MM.1S (cell line): Measurements from ENCODE around the gene SEMA6C.
"Not testable (repeated sequence)": the region's sequence is repeated elsewhere in the genome, so short reads cannot be mapped to it uniquely, and the experiment has no call there.

Experiments
- DNase-seq: peaks from one replicate; pipeline ENCODE4 v3.0.0-alpha.2; 2015
- H2AFZ ChIP-seq: fragments of 300-600 bp; sonication (generic); 2 replicates; pipeline ENCODE4 v1.6.0; 2016; ENCODE audit warnings: antibody characterized with exemption, low read length
- H3F3A ChIP-seq: fragments of 300-600 bp; sonication (generic); 2 replicates; pipeline ENCODE4 v1.6.1; 2016; ENCODE audit warnings: mild to moderate bottlenecking, antibody characterized with exemption, low read length, moderate library complexity, mixed read lengths; ENCODE audit not compliant: insufficient read depth
- H3K27ac ChIP-seq: fragments of 300-600 bp; sonication (generic); 2 replicates; pipeline ENCODE4 v1.5.1; 2016; ENCODE audit warnings: mild to moderate bottlenecking, low read length
- H3K27me3 ChIP-seq: fragments of 300-600 bp; sonication (generic); replicated peaks from 2 replicates; pipeline ENCODE4 v1.6.0; 2016; ENCODE audit warnings: low read length; ENCODE audit not compliant: insufficient read depth
- H3K36me3 ChIP-seq: fragments of 300-600 bp; sonication (generic); replicated peaks from 2 replicates; pipeline ENCODE4 v1.6.1; 2016; ENCODE audit warnings: mild to moderate bottlenecking, low read length, mixed read lengths; ENCODE audit not compliant: insufficient read depth
- H3K4me1 ChIP-seq: fragments of 300-600 bp; sonication (generic); 2 replicates; pipeline ENCODE4 v1.6.1; 2016; ENCODE audit warnings: low read length, mixed read lengths
- H3K4me2 ChIP-seq: fragments of 300-600 bp; sonication (generic); 2 replicates; pipeline ENCODE4 v1.6.0; 2016; ENCODE audit warnings: low read depth, low read length
- H3K4me3 ChIP-seq: fragments of 300-600 bp; sonication (generic); 2 replicates; pipeline ENCODE4 v1.5.1; 2016; ENCODE audit warnings: low read length, mixed read lengths
- H3K79me2 ChIP-seq: fragments of 300-600 bp; sonication (generic); 2 replicates; pipeline ENCODE4 v1.6.1; 2016; ENCODE audit warnings: mixed run types, low read length, mixed read lengths
- H3K9ac ChIP-seq: fragments of 300-600 bp; sonication (generic); 2 replicates; pipeline ENCODE4 v1.6.1; 2016; ENCODE audit warnings: low read length, mixed read lengths
- H3K9me2 ChIP-seq: fragments of 300-600 bp; sonication (generic); replicated peaks from 2 replicates; pipeline ENCODE4 v1.6.1; 2016; ENCODE audit warnings: mild to moderate bottlenecking, low read length, mixed read lengths; ENCODE audit not compliant: insufficient read depth
- H3K9me3 ChIP-seq: fragments of 300-600 bp; sonication (generic); replicated peaks from 2 replicates; pipeline ENCODE4 v1.6.1; 2016; ENCODE audit warnings: mild to moderate bottlenecking, low read length, mixed read lengths; ENCODE audit not compliant: insufficient read depth
- H4K20me1 ChIP-seq: fragments of 300-600 bp; sonication (generic); 2 replicates; pipeline ENCODE4 v1.6.1; 2016; ENCODE audit warnings: mild to moderate bottlenecking, low read length, moderate library complexity, mixed read lengths; ENCODE audit not compliant: insufficient read depth
- CTCF ChIP-seq: fragments of 300-600 bp; sonication (generic); IDR thresholded peaks from 2 replicates; pipeline ENCODE4 v1.5.1; 2016; ENCODE audit warnings: antibody characterized with exemption, low read length, mixed read lengths
- EZH2 ChIP-seq: fragments of 300-600 bp; sonication (generic); optimal IDR thresholded peaks from 2 replicates; pipeline ENCODE3; 2017; ENCODE audit warnings: low read depth, mild to moderate bottlenecking, antibody characterized with exemption, low read length, mixed read lengths
- EZH2phosphoT487 ChIP-seq: fragments of 300-600 bp; sonication (generic); IDR thresholded peaks from 2 replicates; pipeline ENCODE4 v1.6.1; 2018; ENCODE audit warnings: antibody characterized with exemption, low read length

SEMA6C gene

GRCh38 chr1:151193304-151193703 lies 46.9 kb upstream of the SEMA6C start:
- Histone ChIP-seq H3K27ac (no peak overlapping the region), H4K20me1 (no peaks in the 10 kb centered on the region), H3F3A (peaks cover 15% of the 10 kb centered on the region), H3K4me2 (no peak overlapping the region), H2AFZ (no peak overlapping the region), H3K36me3 (no peaks in the 10 kb centered on the region), H3K4me1 (peaks cover 9% of the 10 kb centered on the region), H3K9me3 (no peaks in the 10 kb centered on the region), H3K9me2 (no peaks in the 10 kb centered on the region), H3K4me3 (no peak overlapping the region), H3K9ac (no peak overlapping the region), H3K79me2 (peaks cover 18% of the 10 kb centered on the region), H3K27me3 (peaks cover 28% of the 10 kb centered on the region)
- DNase-seq = no peak
- TF ChIP-seq CTCF (no peak), EZH2phosphoT487 (no peak), EZH2 (no peak)

GRCh38 chr1:151192047-151192446 lies 45.6 kb upstream of the SEMA6C start:
- H3K4me2 ChIP-seq = no peak overlapping the region
- H3K4me1 ChIP-seq = 0 out of 2 replicates have a peak, but pooled peaks cover 4% of the 10 kb centered on the region
- no peaks in the 10 kb centered on the region for H3K9me2 ChIP-seq
- H2AFZ ChIP-seq = no peak overlapping the region
- no peaks in the 10 kb centered on the region for H3K9me3 ChIP-seq
- no peak overlapping the region for H3K9ac ChIP-seq
- H3K27me3 ChIP-seq = peaks cover 28% of the 10 kb centered on the region
- peaks cover 21% of the 10 kb centered on the region for H3K79me2 ChIP-seq
- H3F3A ChIP-seq = 0 out of 2 replicates have a peak, but pooled peaks cover 8% of the 10 kb centered on the region
- H3K27ac ChIP-seq = no peak overlapping the region
- no peaks in the 10 kb centered on the region for H3K36me3 ChIP-seq
- TF ChIP-seq CTCF (no peak), EZH2 (no peak), EZH2phosphoT487 (no peak)
- H4K20me1 ChIP-seq = no peaks in the 10 kb centered on the region
- no peak overlapping the region for H3K4me3 ChIP-seq
- no peak for DNase-seq

GRCh38 chr1:151189637-151190445 lies 43.4 kb upstream of the SEMA6C start, which contains the start of gene VPS72:
Gene VPS72, minus strand, starts transcription at chr1:151190197. Its CDS starts 76 bp downstream, at chr1:151190121.
- H4K20me1 ChIP-seq = no peaks in the 10 kb centered on the region
- 0 out of 2 replicates have a peak, but pooled peaks cover 4% of the 10 kb centered on the region for H3K4me1 ChIP-seq
- 0 out of 2 replicates have a peak, but pooled peaks cover 8% of the 10 kb centered on the region for H3F3A ChIP-seq
- H3K9ac ChIP-seq = peak within 1 kb of the TSS; percentile 74
- DNase-seq = peak; percentile 97
- H3K4me2 ChIP-seq = peak within 1 kb of the TSS; percentile 92
- H3K4me3 ChIP-seq = peak within 1 kb of the TSS; percentile 77
- H3K27me3 ChIP-seq = peaks cover 28% of the 10 kb centered on the region
- no peaks in the 10 kb centered on the region for H3K9me3 ChIP-seq
- peak within 1 kb of the TSS; percentile 52; the same call in 1 of the 2 replicates for H3K27ac ChIP-seq
- peaks cover 3% of the 10 kb centered on the region; the same call in 1 of the 2 replicates for H3K36me3 ChIP-seq
- no peaks in the 10 kb centered on the region for H3K9me2 ChIP-seq
- H3K79me2 ChIP-seq = peaks cover 27% of the 10 kb centered on the region
- no peak for TF ChIP-seq EZH2phosphoT487
- no peak for TF ChIP-seq CTCF
- no peak for TF ChIP-seq EZH2
- peak within 1 kb of the TSS; percentile 71 for H2AFZ ChIP-seq

GRCh38 chr1:151188667-151189066 lies 42.2 kb upstream of the SEMA6C start:
- not testable (repeated sequence) for H3K36me3 ChIP-seq, H3F3A ChIP-seq, DNase-seq, H3K4me1 ChIP-seq, H3K9me3 ChIP-seq, H3K9me2 ChIP-seq, H3K9ac ChIP-seq, H2AFZ ChIP-seq, H3K27ac ChIP-seq, H4K20me1 ChIP-seq
- H3K4me2 ChIP-seq = peak overlapping the region; percentile 92; the same call in 1 of the 2 replicates
- H3K4me3 ChIP-seq = peak overlapping the region; percentile 77; the same call in 1 of the 2 replicates
- peaks cover 27% of the 10 kb centered on the region for H3K79me2 ChIP-seq
- H3K27me3 ChIP-seq = peaks cover 18% of the 10 kb centered on the region
